Stimulated activated CD8-positive, alpha-beta memory T cell treated with anti-CD3 and anti-CD28 coated beads, Interleukin-15, amount 100 ng/mL, for 4 hours (primary cell): ENCODE measurements around the gene SOCS3.

ENCODE experiments used
- DNase-seq, 2 donors: peaks; one replicate each; pipeline ENCODE4 v3.0.0-alpha.2; 2020; ENCODE audit warnings: low read depth in 2 of 2

SOCS3 gene

GRCh38 chr17:78390241-78391050 is 30.6 kb upstream of the SOCS3 start:
- no peak for DNase-seq

- DNase-seq, result no peak
Measured at GRCh38 chr17:78387977-78388941, 28.4 kb upstream of the SOCS3 start.

- no peak for DNase-seq
Measured at GRCh38 chr17:78384479-78385175, 24.8 kb upstream of the SOCS3 start.

GRCh38 chr17:78383725-78384471 is 24.0 kb upstream of the SOCS3 start:
- no peak for DNase-seq

GRCh38 chr17:78381601-78382232 is 21.8 kb upstream of the SOCS3 start:
- DNase-seq, result no peak

GRCh38 chr17:78380370-78380769 is 20.5 kb upstream of the SOCS3 start:
- DNase-seq, result no peak

GRCh38 chr17:78379131-78379491 is 19.2 kb upstream of the SOCS3 start:
- no peak for DNase-seq

GRCh38 chr17:78378225-78379130 is 18.6 kb upstream of the SOCS3 start, which contains the start of gene PGS1:
PGS1 (plus strand) TSS chr17:78378649; CDS start chr17:78378666, 17 bp downstream.
- DNase-seq, result peak; percentile 67 to 69

- DNase-seq, result no peak
Measured at GRCh38 chr17:78377858-78378224, 18.0 kb upstream of the SOCS3 start.

- no peak for DNase-seq
Measured at GRCh38 chr17:78376161-78376560, 16.3 kb upstream of the SOCS3 start.

- DNase-seq, result no peak
Measured at GRCh38 chr17:78375401-78376151, 15.7 kb upstream of the SOCS3 start.

- DNase-seq, result no peak
Measured at GRCh38 chr17:78374631-78375274, 14.9 kb upstream of the SOCS3 start.

- DNase-seq, result no peak
Measured at GRCh38 chr17:78374189-78374588, 14.3 kb upstream of the SOCS3 start.

- no peak for DNase-seq
Measured at GRCh38 chr17:78372841-78373240, 13.0 kb upstream of the SOCS3 start.

- no peak for DNase-seq
Measured at GRCh38 chr17:78371056-78371455, 11.2 kb upstream of the SOCS3 start.

- no peak for DNase-seq
Measured at GRCh38 chr17:78369791-78370381, 10.0 kb upstream of the SOCS3 start.

GRCh38 chr17:78368854-78369495 is 9.1 kb upstream of the SOCS3 start:
- DNase-seq, result no peak

- DNase-seq, result no peak
Measured at GRCh38 chr17:78368348-78368747, 8.5 kb upstream of the SOCS3 start.
